Ishikawa (cell line): ENCODE data around the gene SUPT6H.

ENCODE experiments used
- CEBPB ChIP-seq: IDR thresholded peaks from 2 replicates; pipeline ENCODE4 v1.6.1; 2012
- MAX ChIP-seq: IDR thresholded peaks from 2 replicates; pipeline ENCODE4 v1.6.1; 2012
- NFIC ChIP-seq: IDR thresholded peaks from 2 replicates; pipeline ENCODE4 v1.6.1; 2012
- TCF12 ChIP-seq: IDR thresholded peaks from 2 replicates; pipeline ENCODE4 v1.6.1; 2012; ENCODE audit warnings: low read depth
- TEAD4 ChIP-seq: IDR thresholded peaks from 2 replicates; pipeline ENCODE4 v1.6.1; 2012
- USF1 ChIP-seq: IDR thresholded peaks from 2 replicates; pipeline ENCODE4 v1.6.1; 2012
- YY1 ChIP-seq: IDR thresholded peaks from 2 replicates; pipeline ENCODE4 v1.6.1; 2012; ENCODE audit warnings: low read depth

- TF ChIP-seq YY1 (no peak), MAX (no peak), TCF12 (no peak), TEAD4 (no peak), NFIC (no peak), USF1 (no peak), CEBPB (no peak)
Measured at GRCh38 chr17:28615260-28615940, 46.6 kb upstream of the SUPT6H start.
